ENCODE data around the gene ARHGAP42. TPM values are rescaled to one million over a fixed set of nuclear protein-coding genes. Genes with fewer than 3 reads are reported as not detected.

The ARHGAP42 gene
- polyA plus RNA-seq, 1 donor = 25.6 TPM

DNA sequence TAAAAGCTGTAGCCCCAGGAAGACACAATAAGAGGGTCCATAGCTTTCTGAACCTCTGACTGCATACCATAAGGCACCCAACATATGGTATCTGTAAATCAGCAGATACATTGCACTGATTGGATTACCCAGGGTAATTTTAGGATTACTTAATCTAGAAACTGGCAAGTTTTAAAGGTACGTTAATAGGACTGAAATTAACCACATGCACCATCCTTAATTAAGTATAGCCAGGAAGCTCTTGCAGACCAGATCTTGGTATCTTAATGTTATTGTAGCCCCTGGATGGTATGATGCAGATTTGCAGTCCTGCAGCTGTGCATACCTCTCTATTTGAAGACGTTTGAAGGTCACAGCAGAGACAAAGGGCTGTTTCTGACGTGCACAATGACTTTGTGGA lies 72.8 kb downstream of the ARHGAP42 start:
- no peak for DNase-seq (ENCODE audit: low read depth)

DNA sequence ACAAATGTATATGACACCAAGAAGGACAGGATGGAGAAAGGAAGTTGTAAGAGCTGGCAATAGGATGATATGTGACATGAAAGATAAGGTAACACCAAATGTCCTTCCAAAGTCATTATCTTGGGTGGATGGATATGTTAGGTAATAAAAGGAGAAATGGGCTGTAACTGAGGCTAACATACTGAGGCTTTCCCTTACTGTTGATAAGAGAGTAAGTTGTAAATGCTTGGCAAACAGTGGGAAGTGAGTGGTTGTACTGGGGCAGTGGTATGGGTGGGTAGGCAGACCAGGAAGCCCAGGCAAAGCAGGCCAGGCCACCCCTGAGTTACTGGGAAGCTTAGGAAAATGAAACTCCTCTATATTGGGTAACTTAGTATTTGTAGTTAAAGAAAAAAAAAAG lies 73.7 kb downstream of the ARHGAP42 start:
- DNase-seq (ENCODE audit: low read depth) = no peak

DNA sequence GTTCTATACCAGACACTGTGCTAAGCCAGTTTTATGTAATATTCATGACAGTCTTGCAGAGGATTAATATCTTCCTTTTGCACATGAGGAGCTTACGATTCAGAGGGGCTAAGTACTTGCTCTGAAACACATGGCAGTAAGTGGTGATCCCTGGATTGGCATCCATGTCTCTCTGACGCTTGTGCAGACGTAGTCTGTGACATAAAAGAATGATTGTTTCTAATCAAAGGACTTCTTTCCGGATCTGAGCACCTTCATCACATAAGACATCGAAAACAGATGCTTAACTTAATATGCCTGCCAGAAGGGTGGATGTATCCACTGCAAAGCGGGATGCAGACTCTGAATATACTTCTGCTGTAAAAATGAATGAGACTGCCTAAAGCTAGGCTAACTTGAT lies 74.8 kb downstream of the ARHGAP42 start:
- DNase-seq (ENCODE audit: low read depth) = peak; percentile 22

DNA sequence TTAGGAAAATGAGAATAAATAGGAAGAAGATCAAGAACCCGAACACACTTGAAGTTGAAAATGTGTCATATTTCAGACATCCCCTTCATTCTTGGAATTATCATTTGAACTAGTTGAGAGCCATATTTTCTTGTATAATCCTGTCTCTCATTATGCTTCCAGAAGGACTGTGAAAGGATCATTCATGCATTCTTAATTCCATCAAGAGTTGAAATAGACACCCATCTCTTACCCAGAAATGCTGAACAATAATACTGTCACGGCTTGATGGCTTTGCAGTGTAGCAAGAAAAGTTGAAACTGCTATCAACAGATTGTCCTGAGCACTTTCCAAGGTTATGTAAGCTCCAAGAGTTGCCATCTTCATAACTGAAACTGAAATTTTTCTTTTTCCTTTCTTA lies 79.7 kb downstream of the ARHGAP42 start:
- no peak for DNase-seq (ENCODE audit: low read depth)

DNA sequence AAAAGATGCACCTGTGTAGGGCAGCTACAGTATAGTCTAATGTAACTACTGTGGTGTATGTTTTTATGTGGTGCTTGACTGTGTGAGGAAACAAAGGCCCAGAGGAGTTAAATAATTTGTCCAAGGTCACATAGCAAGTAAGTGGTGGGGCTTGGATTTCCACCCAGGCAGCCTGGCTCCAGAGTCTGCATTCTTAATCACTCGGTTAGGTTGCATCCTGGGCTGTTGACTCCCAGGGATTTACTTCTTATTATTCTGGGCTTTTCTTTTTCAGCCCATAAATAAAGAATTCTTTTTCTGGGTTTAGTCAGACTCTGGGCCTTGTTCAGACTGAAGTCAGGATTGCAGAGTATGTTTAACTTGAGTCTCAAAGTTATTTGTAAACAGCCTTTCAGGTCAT lies 82.1 kb downstream of the ARHGAP42 start:
- no peak for DNase-seq (ENCODE audit: low read depth)

DNA sequence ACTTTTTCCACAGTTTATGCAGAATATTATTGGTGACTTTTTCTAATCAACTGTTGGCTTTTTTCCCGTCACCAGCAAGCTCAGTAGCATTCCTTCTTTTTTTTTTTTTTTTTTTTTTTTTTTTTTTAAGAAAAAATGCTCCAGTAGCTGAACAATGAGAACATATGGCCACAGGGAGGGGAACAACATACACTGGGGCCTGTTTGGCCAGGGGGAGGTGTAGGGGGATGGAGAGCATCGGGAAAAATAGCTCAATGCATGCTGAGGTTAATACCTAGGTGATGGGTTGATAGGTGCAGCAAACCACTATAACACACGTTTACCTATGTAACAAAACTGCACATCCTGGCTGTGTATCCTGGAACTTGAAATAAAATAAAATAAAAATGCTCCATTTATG lies 82.5 kb downstream of the ARHGAP42 start:
- no peak for DNase-seq (ENCODE audit: low read depth)

DNA sequence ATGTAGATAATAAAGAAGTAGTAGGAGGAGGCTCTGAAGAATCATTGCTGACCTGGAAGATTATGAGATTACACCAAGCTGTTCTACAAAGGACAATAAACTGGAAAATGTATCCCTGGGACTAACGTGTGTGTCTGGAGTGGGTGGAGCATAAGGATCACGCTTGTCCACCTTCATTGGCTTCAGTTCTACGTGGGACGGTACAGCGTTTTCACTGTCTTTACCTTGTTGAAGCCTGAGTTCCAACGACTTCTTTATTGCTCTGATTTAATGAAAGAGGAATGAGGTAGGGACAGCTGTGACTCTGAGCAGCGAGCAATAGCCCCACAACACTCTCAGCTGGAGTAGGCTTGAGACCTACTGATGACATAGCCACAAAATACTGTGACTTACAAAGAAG lies 87.0 kb downstream of the ARHGAP42 start:
- no peak for DNase-seq (ENCODE audit: low read depth)

DNA sequence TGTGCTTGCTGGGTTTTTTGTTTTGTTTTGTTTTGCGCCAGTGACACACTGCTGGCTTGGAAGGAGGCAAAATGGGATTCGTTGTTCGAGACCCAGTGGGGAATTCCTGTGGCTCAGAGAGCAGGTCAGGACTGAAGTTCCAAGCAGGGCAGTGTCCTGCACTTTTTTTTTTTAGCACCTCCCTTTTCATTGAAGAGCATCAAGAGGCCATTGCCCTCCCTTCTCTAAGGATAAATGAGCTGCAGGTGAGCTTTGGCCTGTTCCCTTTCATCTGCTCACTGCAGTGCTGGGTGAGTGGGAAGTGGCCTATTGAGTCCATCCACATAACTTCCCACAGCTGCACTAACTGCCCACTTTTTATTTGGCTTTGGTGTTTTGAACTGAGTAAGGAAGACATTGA lies 87.8 kb downstream of the ARHGAP42 start:
- no peak for DNase-seq (ENCODE audit: low read depth)

DNA sequence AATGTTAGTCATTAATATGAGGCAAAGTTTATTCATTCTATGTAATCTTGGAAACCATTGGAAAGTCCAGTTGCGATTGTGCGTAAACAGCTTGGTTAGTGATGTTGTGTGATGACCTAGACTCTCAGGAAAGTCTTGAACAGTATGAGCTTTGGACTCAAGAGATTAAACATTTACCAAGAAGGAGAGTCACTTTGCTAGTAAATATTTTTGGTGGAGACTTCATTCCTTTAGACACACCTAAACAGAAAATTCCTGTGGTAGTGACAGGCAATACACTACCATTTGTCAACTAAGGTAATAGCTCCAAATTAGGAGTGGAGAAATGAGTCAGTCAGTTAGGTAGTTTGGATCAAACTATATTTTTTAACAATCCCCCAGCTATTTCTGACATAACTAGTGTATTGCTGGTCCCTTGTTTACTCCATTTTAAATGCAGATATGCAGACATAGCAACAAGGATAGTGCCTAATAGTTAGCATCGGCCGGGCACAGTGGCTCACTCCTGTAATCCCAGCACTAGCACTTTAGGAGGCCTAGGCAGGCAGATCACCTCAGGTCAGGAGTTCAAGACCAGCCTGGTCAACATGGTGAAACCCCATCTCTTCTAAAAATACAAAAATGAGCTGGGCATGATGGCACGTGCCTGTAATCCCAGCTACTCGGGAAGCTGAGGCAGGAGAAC lies 89.3 kb downstream of the ARHGAP42 start:
- no peak for DNase-seq (ENCODE audit: low read depth)

DNA sequence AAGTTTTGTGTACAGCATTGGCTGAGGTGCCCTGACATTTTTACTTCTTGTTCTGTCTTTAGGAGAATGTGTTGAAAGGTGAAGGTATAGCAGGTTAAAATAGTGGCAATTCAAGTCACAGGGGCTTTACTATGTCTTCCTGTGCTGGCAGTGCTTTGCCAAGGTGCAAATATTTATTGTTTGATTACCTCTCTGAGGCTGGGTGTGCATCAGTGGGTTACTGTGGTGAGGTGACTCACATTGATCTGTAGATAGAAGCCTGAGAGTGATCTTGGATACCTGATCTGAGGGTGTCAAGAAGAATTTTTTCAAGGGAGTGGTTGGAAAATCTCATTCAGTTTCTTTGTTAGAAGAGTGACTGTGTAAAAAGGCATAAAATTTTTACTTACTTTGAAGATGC lies 90.0 kb downstream of the ARHGAP42 start:
- no peak for DNase-seq (ENCODE audit: low read depth)

DNA sequence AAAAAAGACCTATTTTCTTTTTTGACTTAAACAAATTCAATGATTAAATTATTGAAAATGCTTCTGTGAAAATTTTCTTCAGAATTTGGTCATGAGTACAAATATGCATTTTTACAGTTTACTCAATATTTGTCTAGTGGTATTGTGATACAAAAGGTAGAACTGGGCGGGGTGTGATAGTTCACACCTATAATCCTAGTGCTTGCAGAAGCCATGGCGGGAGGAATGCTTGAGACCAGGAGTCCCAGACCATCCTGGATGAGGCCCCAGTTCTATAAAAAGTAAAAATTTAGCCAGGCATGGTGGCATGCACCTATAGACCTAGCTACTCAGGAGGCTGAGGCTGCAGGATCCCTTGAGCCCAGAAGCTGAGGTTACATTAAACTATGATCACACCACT lies 90.6 kb downstream of the ARHGAP42 start:
- DNase-seq (ENCODE audit: low read depth) = no peak

DNA sequence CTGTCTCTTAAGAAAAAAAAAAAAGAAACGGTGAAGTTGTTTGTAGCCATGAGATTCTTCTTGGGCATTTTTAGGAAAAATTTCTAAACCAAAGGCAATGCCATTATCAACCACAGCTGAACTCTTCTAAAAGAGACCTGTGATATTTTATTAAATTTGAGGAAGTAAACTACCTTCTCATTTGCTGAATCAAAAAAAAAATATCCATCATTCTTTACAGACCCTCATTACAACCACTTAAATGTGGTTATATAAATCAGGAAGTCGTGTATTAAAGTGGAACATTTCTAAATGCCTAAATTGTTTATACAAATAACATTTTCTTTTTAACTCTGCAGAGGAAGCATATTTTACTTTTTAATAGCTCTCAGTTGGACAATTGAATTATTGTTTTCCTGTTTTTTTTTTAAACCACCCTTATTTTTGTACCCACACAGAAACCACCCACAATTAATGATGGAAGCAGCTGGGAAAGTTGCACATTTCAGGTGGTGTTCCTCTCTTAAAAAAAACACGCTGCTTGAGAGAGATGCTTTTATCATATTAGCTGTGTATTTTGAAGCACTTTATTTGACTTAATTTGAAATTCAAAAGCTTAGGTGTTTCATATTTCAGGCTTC lies 91.2 kb downstream of the ARHGAP42 start:
- no peak for DNase-seq (ENCODE audit: low read depth)

DNA sequence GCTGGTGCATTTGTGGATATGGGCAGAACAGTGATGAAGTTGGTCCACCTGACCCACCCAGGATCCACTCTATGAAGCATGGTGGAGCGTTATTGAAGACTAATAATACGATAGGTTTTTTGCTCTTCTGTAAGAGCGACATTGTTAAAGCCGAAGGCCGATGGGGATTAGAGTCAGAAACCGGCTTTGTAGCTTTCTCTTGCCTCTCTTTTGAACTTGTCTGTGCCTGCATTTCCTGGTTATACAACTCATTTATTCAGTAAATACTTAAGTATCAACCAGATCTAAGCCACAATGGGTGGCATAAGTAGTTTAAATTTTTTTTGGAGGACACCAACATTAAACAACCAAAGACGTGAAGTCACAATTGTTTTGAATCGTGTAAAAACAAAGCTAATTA lies 93.4 kb downstream of the ARHGAP42 start:
- no peak for DNase-seq (ENCODE audit: low read depth)

DNA sequence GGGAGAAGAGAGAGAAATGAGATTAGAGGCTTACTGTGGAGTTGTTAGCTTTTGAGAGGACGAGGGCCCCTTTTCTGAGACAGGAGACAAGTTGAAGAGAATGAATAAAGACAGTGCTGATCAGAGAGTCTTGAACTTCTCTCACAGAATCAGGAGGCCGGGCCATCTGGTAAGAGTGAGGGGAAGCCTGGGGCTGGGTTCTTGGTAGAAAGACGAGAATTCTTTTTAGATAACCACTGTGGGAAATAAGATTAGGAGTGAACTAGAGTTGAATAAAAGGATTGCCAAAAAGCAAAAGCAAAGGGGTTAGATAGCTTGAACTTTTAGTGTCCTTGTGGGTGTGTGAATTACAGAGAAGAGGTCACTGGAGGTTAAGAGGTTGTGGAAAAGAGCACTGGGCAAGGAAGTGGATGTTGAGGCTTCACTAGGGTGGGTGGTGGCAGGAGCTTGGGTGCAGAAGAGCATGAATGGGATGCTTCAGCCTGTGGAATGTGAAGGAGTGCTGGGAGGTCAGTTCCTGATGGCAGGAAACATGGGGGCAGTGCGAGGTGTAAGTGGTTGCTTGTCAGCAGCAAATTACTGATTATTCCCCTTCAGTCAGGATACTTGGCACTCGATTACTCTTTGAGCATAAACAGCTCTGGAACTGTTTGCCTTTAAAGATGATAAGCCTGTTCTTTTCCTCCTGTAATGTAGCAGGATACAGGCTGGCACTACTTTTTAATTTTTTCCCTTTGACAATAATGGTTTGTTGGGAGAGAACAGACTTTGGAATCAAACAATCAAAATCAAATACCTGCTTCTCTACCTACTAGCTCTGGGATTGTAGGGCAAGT lies 98.3 kb downstream of the ARHGAP42 start:
- DNase-seq (ENCODE audit: low read depth) = no peak

DNA sequence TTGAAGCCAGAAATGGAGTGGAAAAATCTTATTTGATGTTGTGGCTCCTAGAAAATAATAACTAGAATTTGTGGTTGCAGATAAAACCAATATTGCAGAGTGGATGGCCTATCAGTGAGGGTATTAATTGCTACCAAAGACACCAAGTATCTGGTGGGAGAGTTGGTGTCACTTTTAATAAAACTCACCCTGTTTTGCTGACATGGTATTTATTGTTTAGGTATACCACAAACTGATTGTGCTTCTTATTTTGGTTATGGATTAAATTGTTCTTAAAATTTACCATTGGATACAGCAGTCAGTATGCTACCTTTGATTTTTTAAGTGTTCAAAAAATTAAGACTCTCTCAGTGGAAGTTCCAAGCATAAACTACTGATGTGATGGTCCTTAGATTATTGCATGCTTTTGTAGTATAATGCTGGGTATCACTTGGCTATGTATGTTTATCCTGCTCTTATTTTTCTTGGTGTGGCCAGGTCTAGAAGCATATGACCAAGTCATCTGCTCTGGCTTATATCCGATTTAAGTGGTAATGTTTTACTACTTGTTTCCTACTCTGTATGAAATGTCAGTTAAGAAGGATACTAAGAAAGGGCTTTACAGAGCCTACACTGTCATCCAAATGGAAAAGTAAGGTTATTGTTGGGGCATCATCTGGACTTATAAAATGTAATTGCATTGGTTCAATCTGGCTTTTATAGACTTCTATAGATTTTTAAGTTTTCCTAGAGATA lies 101.6 kb downstream of the ARHGAP42 start:
- no peak for DNase-seq (ENCODE audit: low read depth)

DNA sequence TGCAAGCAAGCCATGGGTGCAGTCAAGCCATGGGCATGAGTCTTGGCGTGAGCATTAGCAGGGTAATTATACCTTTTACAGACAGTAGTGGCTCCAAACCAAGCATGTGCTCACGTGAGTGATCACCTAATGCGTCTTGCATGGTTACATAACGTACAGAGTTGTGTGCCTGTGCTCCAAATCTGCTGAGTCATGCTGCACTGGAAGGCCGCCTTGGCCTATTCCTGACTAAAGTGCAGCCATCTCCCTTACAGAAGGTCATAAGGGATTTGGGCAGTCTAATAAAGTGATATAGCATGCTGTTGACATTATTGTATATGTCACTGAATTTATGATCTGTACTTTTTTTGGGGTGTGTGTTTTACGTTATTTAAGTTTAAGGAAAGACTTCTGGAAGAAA lies 102.4 kb downstream of the ARHGAP42 start:
- DNase-seq (ENCODE audit: low read depth) = no peak

DNA sequence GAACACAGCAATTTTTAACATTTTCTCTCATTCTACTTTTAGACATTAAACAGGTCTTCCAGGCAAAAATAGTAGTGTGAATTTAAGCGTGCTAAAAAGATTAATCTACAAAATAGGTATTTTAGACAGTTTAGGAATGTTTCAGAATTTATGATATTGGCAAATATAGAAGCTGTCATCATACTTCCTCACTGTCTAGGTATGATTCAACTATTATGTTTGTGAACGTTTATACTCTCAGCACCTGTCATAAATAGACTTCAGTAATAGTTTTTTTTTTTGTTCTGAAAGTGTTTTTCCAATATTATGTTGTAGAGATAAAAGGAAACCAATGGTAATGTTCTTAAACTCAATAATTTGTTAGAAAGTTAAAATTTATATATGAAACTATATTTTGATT lies 103.0 kb downstream of the ARHGAP42 start:
- DNase-seq (ENCODE audit: low read depth) = no peak

DNA sequence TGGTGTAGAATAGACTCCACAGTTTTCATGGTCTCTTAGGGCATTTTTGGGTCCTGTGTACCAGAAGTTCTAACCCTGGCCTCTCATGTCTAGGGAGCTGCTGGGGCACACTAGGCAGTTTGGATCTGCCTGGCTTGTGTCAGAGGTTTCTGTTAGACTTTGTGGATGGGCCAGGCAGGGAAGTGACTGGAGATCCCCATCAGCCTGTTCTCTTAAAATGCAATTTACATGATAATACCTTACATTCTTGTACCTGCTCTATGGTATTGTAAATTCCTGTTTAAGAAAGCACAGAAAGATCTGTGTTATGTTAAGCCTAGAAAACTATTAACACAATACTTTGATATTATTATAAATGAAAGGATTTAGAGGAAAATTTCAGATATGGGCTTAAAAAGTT lies 104.0 kb downstream of the ARHGAP42 start:
- DNase-seq (ENCODE audit: low read depth) = no peak

DNA sequence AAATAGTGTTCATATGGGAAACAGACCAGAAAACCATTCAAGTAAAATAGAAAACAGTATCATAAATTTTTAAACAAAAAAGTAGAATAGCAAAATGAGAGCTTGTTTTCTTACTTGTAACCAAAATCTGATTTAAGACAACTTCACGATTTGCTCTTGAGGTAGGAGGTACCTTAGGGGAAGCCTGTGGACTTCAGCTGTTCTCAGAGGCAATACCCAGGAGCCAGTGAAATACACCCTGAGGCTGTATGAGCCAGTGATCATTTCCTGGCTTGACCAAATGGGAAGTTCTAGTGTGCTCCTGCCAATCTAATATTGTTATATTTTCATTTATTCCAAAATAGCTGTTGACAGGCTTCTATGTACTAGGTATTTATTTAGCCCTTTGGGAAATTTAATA lies 104.8 kb downstream of the ARHGAP42 start:
- DNase-seq (ENCODE audit: low read depth) = no peak

DNA sequence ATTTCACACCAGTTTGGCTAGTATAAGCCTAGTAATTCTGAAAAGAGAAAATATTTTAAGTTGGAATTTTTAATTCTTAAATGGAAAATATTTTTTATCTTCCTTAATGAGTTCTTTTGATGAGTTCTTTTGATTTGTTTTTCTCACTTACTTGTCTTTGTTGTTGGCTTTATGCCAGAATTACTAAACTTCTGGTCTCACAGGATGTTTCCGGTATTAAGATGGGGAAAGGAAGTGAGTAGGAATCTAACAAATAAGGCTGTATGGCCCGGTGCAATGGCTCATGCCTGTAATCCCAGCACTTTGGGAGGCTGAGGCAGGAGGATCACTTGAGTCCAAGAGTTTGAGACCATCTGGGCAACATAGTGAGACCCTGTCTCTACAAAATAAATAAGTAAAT lies 106.4 kb downstream of the ARHGAP42 start:
- DNase-seq (ENCODE audit: low read depth) = no peak

DNA sequence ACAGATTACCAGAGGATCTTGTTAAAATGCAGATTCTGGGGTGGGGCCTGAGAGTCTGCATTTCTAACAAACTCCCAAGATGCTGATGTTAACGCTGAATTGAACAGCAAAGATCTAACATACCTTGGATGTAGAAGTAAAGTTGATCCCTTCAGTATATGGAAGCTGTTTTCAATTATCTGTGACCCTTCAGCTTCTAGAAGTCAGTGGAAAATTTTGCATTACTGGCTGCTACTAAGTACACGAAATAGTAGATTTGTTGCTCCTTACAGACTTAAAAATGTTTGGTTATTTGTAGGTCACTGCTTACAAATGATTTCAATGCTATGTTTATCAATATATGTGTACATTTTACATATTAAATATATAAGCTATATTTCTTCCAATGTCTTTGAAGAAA lies 107.4 kb downstream of the ARHGAP42 start:
- no peak for DNase-seq (ENCODE audit: low read depth)

DNA sequence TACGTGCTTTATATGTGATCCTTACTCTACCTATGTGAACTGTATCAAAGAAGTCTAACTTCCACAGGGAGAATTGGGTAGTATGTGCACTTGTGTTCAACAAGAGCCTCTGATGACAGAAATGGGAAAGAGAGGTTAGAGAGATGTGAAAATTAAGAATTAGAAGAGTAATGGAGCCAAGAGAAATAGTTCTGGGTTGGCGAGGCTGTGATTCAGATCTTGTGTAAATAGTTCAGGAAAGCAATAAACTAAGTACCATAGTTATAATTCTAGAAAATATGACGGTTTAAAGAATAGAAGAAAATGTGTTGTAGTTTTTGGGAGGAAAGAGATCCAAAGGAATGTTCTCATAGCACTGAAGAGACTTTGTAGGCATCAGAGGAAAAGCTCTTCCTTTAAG lies 112.4 kb downstream of the ARHGAP42 start:
- DNase-seq (ENCODE audit: low read depth) = no peak

All from forelimb muscle (tissue), 1 donor.